Astrocyte (in vitro differentiated cells and primary cell): ENCODE results near the gene TBL1XR1.

ENCODE experiments used
- CTCF ChIP-seq: IDR thresholded peaks from 2 replicates; pipeline ENCODE4 v1.5.1; 2011; ENCODE audit warnings: low read depth, mild to moderate bottlenecking, inconsistent platforms, low read length, moderate library complexity; ENCODE audit not compliant: insufficient read depth
- EZH2 ChIP-seq: IDR thresholded peaks from 2 replicates; pipeline ENCODE4 v1.6.1; 2012; ENCODE audit warnings: mild to moderate bottlenecking, low read length, inconsistent platforms; ENCODE audit not compliant: insufficient read depth

DNA sequence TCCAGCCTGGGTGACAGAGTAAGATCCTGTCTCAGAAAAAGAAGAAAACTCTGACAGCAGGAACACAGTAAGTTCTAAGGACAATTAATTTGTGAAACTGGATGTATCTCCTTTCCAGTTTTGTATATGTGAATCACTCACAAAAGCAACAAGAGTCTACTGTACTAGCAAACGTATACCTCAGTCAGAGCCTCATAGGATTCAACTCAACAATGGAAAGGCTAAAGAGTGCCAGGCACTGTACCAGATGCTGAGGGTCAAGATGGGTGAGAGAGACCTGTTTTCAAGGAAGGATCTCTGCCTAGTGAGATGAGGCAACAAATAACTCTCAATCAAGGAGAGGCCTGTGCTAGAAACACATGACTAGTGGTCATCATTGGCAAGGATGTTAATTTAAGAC is 14.9 kb downstream of the TBL1XR1 start:
- TF ChIP-seq CTCF (no peak), EZH2 (no peak)
